PC-3 (cell line): ENCODE results near the gene PLA2G1B.

ENCODE experiments used
- EZH2 ChIP-seq: fragments of 300-600 bp; sonication (generic); IDR thresholded peaks from one replicate; pipeline ENCODE4 v1.6.1; 2017; ENCODE audit warnings: antibody characterized with exemption, mild to moderate bottlenecking, low read length; ENCODE audit not compliant: unreplicated experiment
- TF ChIP-seq, protein P1 (sequence below): fragments of 300-600 bp; sonication (generic); conservative IDR thresholded peaks from 2 replicates; pipeline ENCODE4 v1.5.1; 2017; ENCODE audit warnings: antibody characterized with exemption, low read depth, mild to moderate bottlenecking, low read length

DNA sequence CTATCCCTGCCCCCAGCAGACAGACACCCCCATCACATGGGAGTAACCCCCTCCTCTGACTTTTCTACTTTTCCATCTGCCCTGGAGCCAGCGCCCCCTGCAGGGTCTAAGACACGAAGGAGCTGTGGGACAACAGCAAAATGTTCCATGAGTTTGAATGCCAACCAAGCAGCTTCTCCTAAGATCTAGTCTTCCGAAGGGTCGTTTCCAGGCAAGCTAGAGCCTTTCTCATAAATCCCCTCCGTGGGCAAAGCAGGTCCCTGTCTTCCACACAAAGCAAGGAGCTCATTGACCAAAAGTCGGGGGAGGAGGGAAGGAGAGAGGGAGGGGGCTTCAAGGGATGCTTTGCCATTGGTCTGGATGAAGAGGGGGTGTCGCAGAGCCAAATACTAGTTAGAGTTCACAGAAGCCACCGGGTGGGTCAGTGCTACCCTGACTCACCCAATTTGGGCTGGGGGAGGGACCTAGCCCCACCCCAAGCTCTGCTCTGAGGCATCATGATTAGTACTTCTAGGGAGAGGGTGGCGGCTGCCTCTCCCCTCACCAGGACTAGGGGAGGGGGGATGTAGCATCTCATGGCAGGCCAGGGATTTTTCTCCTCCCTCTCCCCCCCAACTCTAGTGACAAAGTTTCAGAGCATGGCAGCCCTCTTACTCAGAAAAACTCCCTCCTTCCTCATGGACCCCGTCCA is 39.8 kb upstream of the PLA2G1B start:
- TF ChIP-seq, protein P1, sequence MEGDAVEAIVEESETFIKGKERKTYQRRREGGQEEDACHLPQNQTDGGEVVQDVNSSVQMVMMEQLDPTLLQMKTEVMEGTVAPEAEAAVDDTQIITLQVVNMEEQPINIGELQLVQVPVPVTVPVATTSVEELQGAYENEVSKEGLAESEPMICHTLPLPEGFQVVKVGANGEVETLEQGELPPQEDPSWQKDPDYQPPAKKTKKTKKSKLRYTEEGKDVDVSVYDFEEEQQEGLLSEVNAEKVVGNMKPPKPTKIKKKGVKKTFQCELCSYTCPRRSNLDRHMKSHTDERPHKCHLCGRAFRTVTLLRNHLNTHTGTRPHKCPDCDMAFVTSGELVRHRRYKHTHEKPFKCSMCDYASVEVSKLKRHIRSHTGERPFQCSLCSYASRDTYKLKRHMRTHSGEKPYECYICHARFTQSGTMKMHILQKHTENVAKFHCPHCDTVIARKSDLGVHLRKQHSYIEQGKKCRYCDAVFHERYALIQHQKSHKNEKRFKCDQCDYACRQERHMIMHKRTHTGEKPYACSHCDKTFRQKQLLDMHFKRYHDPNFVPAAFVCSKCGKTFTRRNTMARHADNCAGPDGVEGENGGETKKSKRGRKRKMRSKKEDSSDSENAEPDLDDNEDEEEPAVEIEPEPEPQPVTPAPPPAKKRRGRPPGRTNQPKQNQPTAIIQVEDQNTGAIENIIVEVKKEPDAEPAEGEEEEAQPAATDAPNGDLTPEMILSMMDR: peak; percentile 58
- TF ChIP-seq EZH2: no peak
